LHCN-M2 (cell line): ENCODE results near the gene KY. TPM values are rescaled to one million over a fixed set of nuclear protein-coding genes. Genes with fewer than 3 reads are reported as not detected.

ENCODE experiments used
- DNase-seq: peaks from one replicate; pipeline ENCODE4 v3.0.0-alpha.2; 2012; ENCODE audit warnings: low read depth
- total RNA-seq: library from RNA; depleted of rRNA; stranded (reverse); fragments of >200 nt; gene quantifications from 2 replicates; pipeline ENCODE4 v1.2.3, GENCODE V29; 2014

KY gene
- total RNA-seq, 1 experiment from 2014 or later: not detected

DNA sequence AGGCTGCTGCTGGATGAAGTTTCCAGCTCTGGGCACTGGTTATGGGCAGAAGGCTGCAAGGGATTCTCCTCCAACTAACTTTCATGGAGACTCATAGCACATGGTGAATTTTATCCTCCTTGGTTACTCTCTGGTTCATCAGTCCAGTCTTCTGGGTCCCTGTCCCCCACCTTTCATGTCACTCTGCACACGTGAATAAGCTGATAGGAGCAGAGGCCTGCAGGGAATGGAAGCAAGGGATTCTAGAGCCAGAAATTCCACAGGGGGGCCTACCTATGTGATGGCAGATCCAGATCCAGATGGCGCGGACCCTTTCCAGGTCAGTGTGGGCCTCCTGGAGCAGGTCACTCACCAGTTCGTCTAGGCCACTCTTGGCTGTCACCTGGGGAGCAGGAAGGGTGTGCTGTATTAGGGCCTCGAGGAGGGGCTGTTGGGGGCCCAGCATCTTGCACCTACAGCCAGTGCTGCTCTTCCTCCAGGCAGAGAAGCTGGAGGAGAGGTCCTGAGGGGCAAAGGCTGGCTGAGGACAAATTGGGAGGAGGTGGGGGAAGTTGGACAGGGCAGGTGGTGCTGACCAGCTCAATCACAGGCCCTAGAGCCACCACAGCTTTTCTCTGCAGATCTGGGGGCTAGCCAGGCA is 30.2 kb downstream of the KY start:
- DNase-seq: no peak

- no peak for DNase-seq
These were observed 30.9 kb downstream of the KY start for GRCh38 chr3:134619884-134620445.

DNA sequence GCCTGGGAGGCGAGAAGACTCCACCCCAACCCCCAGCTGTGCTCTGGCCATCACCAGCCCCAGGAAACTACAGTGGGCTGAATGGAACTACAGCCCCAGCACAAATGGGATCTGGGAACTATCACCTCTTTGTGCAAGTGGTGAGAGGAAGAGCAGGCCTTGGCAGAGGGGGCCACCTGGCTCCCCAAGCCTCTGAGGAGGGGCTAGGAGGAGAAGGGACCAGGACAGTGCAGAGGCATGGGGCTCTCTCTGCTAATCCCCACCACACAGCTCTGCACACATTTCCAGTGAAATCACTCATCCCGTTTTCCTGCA is 31.6 kb downstream of the KY start:
- no peak for DNase-seq

DNA sequence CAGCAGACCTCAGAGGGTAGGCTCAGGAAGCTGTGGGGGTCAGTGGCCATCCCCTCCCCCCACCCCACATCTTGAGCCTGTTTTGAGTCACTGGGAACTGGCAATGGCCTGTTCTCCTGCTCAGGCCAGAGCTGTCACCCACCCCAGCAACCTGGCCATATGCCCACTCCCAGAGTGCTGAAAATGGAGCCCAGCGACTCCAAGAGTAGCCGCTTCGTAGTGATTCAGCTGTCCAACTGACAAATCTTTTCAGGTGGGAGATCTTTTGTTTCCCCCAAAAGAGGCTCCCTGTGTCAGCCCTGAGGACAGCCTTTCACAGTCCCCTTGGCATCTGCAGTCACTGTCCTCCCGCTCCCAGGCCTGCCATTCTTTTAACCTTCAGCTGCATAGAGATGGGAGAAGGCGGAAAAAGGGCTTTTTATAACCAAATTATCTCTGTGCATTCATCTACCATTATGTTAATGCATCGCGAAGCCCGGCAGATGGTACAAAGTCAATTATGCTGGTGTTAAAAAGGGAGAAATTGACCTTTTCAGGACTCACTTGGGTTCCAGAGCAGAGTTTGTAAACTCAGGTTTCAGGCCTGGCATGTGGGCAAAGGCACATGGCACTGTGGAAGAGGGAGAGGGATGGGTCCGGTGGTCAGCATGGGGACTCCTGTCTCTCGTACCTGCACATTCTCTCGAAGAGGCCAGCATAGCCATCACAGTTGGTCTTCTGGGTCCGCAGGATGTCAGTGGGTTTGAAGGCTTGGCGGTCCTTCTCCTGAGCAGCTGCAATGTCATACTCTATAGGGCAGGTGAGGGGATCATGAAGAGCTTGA is 32.1 kb downstream of the KY start:
- DNase-seq: no peak

- no peak for DNase-seq
These were observed 33.0 kb downstream of the KY start for GRCh38 chr3:134617608-134618477.

DNA sequence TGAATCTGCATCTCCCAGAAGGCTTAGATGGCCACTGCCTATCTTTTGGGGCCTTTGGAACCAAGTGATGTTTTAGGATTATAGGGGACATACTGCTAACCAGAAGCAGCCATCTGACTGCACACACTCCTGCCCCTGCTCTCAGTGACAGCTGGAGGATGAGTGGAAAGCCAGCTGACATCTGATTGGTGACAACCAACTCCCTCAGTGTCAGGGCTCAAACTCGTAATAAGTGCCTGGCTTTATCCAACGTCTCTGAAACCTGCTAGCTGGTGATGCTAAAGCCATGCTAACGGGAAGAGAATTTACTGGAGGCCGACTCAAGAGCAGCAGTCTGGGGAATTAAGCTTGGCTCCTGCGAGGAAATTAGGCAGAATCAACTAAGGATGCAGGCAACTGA is 35.1 kb downstream of the KY start:
- no peak for DNase-seq

GRCh38 chr3:134614955-134615354 is 35.9 kb downstream of the KY start:
- DNase-seq: no peak

DNA sequence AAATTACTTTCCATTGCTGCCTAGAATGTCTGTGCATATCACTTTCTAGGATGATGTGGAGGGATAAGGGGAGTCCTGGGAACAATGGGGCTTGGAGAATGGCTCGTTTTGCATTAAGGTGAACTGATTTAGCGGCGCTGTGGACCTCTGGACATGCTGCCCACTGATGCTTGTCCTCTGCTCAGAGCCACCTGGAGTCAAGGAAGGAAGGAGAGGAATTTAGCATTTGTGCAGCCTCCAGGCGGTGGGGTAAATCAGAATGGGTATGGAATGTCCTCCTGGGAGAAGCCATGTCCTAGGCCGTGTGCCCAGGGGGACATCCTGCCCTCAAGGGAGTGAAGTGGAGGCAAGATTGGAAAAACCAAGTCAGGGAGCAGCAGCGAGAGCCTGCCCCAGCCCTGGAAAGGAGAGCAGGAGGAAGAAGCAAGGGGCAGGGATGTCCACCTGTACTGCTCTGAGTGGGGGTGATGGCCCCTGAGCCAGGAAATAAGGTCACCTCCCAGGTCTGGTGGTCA is 37.8 kb downstream of the KY start:
- no peak for DNase-seq

DNA sequence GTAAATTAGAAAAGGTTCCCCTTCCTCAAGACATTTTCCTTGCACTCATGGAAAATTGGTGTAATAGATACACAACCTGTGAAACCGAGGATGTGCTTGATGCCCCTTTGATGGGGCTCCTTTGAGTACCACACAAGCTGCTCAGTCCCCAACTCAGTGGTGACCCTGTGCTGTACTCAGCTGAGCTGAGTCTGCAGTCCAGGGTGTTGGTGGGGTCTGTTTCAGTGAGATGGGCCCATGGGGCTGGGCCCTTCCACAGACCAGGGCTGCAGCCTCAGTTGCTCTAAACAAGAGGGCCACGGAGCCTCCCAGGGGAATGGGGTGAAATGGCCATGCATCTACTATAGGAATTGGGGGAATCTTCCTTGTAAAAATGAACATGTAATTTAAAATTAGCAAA is 39.3 kb downstream of the KY start:
- DNase-seq: no peak

GRCh38 chr3:134610432-134611385 is 40.1 kb downstream of the KY start:
- DNase-seq: no peak

DNA sequence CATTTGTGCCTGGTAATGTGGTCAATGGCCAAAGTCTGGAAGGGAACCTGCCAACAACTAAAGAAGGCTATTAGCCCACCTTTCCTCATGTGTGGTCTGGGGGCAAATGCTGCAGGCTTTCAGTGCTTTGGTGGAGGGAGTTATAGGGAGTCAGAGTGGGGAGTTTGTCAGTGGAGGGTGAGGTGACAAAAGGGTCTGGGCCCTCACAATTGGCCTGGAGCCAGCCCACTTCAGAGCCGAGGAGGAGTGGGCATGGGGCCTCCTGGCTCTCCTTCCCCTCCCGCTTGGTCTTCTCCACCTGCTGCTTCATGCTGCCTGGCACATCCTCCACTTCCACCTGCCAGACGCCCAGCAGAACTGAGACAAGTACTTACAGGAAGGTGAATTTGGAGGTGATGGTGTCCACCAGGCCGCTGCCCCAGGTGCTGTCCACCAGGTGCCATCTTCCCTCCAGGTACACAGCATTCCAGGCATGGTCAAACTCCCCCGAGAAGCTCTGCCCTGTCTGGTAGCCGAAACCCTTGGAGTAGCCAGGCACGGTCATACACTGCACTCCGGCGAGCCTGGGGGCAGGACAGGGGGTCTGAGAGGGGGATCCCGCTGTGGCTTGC is 40.9 kb downstream of the KY start:
- DNase-seq: no peak

- no peak for DNase-seq
These were observed 41.9 kb downstream of the KY start for GRCh38 chr3:134608771-134609435.

- no peak for DNase-seq
These were observed 42.6 kb downstream of the KY start for GRCh38 chr3:134608023-134608770.

DNA sequence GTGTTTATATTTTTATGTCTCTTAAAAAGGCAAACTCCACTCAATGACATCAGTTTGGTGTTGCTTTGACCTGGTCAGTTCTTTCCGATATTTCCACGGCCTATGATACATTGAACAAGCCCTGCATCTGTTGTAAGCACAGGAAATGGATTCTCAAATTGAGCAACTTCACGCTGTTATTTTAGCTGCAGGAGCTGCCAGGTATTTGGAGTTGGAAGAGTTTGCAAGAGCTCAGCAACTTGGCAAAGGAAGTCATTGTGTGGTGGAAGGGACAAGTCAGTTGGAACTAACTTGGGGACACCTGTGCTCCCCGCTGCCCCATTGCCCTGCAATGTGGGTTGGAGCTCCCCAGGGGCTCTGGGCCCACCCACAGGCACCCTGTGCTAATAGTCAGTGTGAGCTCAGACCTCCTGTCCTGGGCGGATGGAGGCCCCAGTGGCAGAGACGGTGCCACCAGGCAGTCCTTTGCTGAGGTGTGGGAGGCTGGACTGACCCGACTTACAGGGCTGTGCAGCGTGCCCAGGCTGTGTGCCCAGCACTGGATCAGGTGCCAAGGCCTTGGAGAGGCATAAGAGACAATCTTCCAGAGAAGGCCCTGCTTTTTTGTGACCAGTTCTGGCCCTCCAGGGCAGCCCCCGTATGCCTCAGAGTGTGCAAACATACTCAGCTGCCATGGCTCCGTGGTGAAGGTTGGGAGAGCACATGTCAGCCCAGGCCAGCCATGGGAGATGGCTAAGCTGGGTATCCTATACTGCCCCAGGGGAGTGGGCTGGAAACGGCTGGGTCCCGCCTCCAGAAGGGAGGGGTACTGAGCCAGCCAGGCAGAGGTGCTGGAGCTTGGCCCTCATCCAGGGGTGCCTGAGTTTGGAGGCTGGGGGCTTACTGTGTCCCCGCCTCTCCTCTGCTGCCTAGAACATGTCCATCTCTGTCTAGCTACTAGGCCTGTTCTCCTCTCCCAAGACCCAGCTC is 43.5 kb downstream of the KY start:
- no peak for DNase-seq

DNA sequence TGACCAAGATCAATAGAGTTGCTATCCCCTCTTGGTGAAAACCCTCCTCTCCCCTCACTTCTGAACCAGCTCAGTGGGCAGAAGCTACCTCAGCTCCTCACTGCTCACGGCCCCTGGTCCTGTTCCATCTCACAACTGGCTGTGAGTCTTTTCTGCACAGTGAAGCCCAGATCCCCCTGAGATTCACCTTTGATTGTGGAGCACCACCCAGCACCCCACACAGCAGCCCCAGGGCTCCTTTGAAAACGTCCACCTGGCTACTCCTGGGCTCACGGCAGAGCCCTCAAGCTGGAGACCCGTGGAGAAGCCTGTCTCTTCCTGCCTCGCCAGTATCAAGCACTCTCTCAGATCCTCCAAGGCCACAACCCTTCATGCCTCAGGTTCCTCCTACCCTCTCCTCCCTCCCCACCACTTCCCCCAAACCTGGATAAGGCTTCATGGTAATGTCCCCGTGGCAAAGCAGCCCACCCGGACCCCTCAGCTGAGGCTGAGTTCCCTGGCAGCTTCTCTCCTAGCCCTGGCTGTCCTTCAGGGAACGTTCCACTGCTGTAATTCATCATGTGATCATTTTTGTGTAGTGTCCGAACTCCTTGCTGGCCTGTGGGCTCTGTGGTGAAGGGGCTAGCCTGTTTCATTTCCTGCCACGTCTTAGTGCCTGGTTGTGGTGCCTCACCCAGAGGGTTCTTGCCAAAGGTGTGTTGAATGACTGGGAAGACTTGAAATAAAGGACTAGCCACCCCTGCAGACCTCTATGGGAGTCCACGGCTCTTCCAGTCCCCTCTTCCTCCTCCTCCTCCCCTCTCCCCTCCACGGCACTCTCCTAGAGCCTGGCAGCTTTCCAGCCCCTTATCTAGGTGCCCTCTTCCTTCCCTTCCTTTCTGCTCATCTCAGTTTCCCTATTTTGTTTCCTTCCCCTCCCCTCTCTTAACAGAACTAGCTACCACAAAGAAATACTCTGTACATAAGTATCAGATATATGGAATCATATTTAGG is 44.5 kb downstream of the KY start:
- no peak for DNase-seq

GRCh38 chr3:134605556-134605955 is 45.3 kb downstream of the KY start:
- no peak for DNase-seq

DNA sequence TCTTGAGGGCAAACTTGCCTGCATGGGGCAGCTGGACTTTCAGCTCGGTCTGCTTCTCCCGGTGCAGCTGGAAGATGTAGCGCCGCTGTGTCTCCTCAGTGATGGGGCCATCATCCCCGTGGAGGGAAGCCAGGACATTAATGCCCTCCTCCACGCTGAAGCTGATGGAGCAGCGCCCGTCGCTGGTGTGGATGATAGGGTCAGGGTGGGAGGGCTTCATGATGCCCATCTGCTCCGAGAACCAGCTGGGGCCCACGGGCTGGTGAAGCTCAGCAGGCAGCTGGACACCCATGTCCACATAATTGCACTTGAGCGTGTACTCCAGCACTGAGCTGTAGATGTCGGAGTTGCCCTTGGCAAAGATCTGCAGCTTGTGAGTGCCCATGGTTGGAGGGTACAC is 46.9 kb downstream of the KY start:
- DNase-seq: no peak
